ENCODE data around the gene IQSEC1. TPM values are rescaled to one million over a fixed set of nuclear protein-coding genes. Genes with fewer than 3 reads are reported as not detected.

The IQSEC1 gene
- total and polyA plus RNA-seq, 2 experiments from 2014 or later, result 17.8 to 51.7 TPM

DNA sequence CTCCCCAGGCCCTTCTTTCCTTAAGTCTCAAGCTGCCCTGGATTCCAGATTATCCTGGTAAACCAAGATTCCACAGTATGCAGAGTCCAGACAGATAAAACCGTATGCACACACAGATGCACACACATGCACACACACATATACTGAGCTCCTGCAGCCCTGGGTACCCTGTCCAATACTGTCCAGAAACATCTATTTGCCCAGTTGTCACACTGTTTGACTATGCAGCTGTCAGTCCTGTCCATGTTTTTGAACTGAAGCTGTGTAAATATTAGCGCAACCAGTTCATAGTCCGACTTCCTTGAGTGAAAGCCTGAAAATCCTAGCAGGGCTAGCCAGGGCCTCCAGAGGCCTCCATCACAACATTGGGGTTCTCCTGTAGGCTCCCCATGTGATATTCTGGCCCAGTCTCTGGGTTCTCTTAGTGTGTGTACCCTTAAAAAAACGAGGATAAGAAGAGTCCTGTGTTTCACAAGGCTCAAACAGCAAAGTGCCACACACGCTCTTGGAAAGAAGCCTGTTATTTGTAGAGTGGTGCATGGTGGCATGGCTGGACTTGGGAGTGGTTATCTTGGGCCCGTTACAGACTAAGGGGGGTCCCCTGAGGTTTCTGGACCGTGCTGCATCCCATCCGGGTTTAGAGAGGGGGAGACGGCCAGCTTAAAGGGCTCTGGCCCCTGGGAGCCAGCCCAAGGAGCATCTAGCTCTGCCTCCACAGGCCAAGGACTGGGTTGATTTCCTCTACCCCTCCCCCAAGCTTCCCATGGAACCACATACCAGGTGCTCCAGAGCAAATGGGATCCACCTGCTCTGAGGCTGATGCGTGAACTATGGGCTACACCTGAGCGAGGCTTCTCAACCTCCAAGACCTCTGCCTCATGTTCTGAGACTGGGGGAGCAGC, 108.3 kb downstream of the IQSEC1 start:
- Histone ChIP-seq H3K27ac (no peak overlapping the region), H3K27me3 (no peaks in the 10 kb centered on the region), H3K4me3 (no peak overlapping the region), H3K9me3 (ENCODE audit: low read depth) (no peaks in the 10 kb centered on the region), H3K36me3 (no peaks in the 10 kb centered on the region), H3K4me1 (ENCODE audit: low read depth) (peaks cover 25% of the 10 kb centered on the region)
- DNase-seq (ENCODE audit: low read depth in 1 of 2, low spot score in 1 of 2), result no peak
- TF ChIP-seq, protein P1, sequence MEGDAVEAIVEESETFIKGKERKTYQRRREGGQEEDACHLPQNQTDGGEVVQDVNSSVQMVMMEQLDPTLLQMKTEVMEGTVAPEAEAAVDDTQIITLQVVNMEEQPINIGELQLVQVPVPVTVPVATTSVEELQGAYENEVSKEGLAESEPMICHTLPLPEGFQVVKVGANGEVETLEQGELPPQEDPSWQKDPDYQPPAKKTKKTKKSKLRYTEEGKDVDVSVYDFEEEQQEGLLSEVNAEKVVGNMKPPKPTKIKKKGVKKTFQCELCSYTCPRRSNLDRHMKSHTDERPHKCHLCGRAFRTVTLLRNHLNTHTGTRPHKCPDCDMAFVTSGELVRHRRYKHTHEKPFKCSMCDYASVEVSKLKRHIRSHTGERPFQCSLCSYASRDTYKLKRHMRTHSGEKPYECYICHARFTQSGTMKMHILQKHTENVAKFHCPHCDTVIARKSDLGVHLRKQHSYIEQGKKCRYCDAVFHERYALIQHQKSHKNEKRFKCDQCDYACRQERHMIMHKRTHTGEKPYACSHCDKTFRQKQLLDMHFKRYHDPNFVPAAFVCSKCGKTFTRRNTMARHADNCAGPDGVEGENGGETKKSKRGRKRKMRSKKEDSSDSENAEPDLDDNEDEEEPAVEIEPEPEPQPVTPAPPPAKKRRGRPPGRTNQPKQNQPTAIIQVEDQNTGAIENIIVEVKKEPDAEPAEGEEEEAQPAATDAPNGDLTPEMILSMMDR (IDR thresholded peaks at IDR 0.05; ENCODE audit: low read depth, low read length), result no peak

DNA sequence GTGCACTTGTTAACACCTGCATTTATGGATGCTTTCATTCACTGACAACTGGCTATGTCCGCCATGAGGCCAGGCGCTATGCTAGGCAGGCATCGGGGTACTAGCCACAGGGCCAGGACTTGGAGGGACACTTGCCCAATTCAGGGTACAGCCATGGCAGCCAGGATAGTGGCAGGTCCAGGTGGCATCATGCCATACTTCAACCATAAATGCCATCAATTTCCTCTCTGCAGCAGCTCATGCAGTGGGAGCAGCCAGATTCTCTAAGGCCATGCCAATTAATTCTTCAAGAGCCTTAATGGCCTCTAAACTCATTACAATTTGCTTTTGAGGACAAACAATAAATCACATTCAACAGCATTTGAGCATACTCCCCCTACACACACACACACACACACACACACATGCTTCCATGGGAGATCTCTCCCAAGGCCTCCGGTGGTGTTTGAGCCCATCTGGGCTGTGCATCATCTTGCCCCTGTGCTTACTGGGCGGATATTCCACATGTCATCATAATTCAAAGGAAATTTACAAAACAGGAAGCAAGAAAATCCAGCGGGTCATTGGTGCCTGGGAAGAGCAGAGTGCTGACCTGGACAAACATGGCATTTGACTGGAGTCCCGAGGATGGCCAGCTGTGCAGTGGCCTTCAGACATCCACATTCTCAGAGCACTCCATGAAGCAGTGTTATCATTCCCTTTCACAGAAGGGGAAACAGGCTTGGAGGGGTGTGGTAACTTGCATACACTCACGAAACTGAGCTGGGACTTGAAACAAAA, 109.1 kb downstream of the IQSEC1 start:
- H3K27ac ChIP-seq, result no peak overlapping the region
- H3K9me3 ChIP-seq (ENCODE audit: low read depth), result no peaks in the 10 kb centered on the region
- no peak overlapping the region for H3K4me3 ChIP-seq
- H3K4me1 ChIP-seq (ENCODE audit: low read depth), result peaks cover 16% of the 10 kb centered on the region
- H3K27me3 ChIP-seq, result no peaks in the 10 kb centered on the region
- TF ChIP-seq, protein P1 (IDR thresholded peaks at IDR 0.05; ENCODE audit: low read depth, low read length), result no peak
- DNase-seq (ENCODE audit: low read depth in 1 of 2, low spot score in 1 of 2), result peak in 1 of 2 donors; percentile 36
- no peaks in the 10 kb centered on the region for H3K36me3 ChIP-seq

DNA sequence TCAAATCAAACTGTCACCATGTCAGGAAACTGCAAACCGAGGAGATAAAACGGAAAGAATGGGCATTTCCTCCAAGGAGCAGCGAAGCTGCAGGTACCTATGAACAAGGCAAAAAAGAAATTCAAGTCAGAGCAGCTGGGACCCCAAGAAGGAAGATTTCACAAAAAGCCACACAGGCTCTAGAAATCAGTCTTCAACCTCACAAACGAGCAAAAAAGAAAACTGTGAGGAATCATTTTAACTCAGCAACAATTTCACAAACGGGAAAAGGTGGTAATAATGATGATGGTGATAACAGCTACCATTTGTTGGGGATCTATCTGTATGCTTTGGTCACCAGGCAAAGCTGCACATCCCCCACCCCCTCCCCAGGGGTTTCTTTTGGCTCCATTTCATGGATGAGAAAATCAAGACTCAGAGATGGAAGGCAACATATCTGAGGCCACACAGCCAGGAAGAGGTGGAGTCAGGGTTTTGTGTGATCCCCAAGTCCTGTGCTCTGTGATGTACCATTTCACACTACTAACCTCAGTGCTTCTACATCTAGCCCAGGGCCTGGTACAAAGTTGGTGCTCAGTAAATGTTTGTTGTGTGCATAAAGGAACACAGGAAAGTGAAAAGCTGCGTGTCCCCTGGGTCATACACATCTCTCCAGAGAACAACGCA, 109.9 kb downstream of the IQSEC1 start:
- H3K27ac ChIP-seq, result no peak overlapping the region
- H3K27me3 ChIP-seq, result no peaks in the 10 kb centered on the region
- no peak overlapping the region for H3K4me3 ChIP-seq
- no peaks in the 10 kb centered on the region for H3K9me3 ChIP-seq (ENCODE audit: low read depth)
- no peak for DNase-seq (ENCODE audit: low read depth in 1 of 2, low spot score in 1 of 2)
- H3K4me1 ChIP-seq (ENCODE audit: low read depth), result peaks cover 9% of the 10 kb centered on the region
- TF ChIP-seq, protein P1 (IDR thresholded peaks at IDR 0.05; ENCODE audit: low read depth, low read length), result no peak
- H3K36me3 ChIP-seq, result no peaks in the 10 kb centered on the region

DNA sequence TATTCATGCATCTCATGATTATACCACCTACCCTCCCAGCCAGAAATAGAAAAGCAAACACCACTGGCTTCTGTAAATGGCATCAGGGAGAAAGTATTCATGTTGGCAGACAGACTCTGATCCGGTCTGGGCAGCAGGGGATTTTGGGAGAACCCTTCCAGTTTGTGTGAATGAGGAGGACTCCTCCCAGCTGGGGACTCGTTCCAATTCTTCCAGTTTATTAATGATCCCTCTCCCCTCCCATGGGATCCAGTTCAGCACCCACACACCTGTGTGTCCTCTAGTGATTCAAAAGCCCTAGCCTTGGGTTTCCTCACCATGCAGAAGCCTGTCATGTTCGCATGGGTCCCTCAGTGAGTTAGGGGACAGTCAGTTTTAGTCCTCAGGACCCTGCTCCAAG, 110.9 kb downstream of the IQSEC1 start:
- DNase-seq (ENCODE audit: low read depth in 1 of 2, low spot score in 1 of 2), result no peak
- Histone ChIP-seq H3K27me3 (no peaks in the 10 kb centered on the region), H3K4me3 (no peak overlapping the region), H3K9me3 (ENCODE audit: low read depth) (no peaks in the 10 kb centered on the region), H3K4me1 (ENCODE audit: low read depth) (peaks cover 3% of the 10 kb centered on the region), H3K36me3 (no peaks in the 10 kb centered on the region), H3K27ac (no peak overlapping the region)
- TF ChIP-seq, protein P1 (IDR thresholded peaks at IDR 0.05; ENCODE audit: low read depth, low read length), result no peak

DNA sequence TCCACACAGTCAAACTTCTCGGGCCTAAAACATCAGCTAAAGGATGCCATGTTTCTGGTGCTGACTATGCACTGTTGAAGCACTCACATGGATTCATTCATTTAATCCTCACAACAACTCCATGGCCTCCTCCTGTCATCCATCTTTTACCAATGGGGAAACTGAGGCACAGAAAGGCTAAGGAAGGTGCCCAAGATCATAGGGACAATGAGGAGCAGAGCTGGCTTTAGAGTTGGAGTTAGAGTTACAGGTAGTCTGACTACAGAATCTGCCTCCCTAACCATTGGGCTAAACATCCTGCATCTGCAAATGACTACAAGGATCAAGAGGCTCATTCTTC, 111.6 kb downstream of the IQSEC1 start:
- TF ChIP-seq, protein P1 (IDR thresholded peaks at IDR 0.05; ENCODE audit: low read depth, low read length), result no peak
- no peaks in the 10 kb centered on the region for H3K27me3 ChIP-seq
- no peak overlapping the region for H3K27ac ChIP-seq
- peaks cover 3% of the 10 kb centered on the region for H3K4me1 ChIP-seq (ENCODE audit: low read depth)
- no peak overlapping the region for H3K4me3 ChIP-seq
- no peaks in the 10 kb centered on the region for H3K36me3 ChIP-seq
- no peak for DNase-seq (ENCODE audit: low read depth in 1 of 2, low spot score in 1 of 2)
- no peaks in the 10 kb centered on the region for H3K9me3 ChIP-seq (ENCODE audit: low read depth)
